CD14-positive monocyte (primary cell): ENCODE results near the gene PXDC1. TPM values are rescaled to one million over a fixed set of nuclear protein-coding genes. Genes with fewer than 3 reads are reported as not detected.

Experiments
- DNase-seq, 3 donors: peaks; one replicate each; pipeline ENCODE4 v3.0.0-alpha.2; 2011 to 2022
- H2AFZ ChIP-seq: 2 replicates; pipeline ENCODE4 v1.6.0; 2012; ENCODE audit warnings: mild to moderate bottlenecking, low read depth, low read length, inconsistent platforms; ENCODE audit not compliant: insufficient read depth, poor library complexity, severe bottlenecking
- H3K27ac ChIP-seq, 2 donors: 1 replicate in 1 of 2; 2 replicates in 1 of 2; pipeline ENCODE4 v1.5.1; 2012 to 2013; ENCODE audit warnings: low read length in 2 of 2, control low read depth in 1 of 2, inconsistent platforms in 1 of 2, low read depth in 1 of 2, mild to moderate bottlenecking in 1 of 2
- H3K27me3 ChIP-seq, 2 donors: one replicate each; pipeline versions ENCODE4 v1.6.0 to v1.6.1; 2011 to 2013; ENCODE audit warnings: low read length in 2 of 2; ENCODE audit not compliant: control insufficient read depth in 2 of 2, insufficient read depth in 2 of 2
- H3K36me3 ChIP-seq, 2 donors: replicated peaks in 1 of 2; 1 replicate in 1 of 2; 2 replicates in 1 of 2; pipeline versions ENCODE4 v1.5.1 to v1.6.1; 2012 to 2013; ENCODE audit warnings: low read length in 2 of 2, control low read depth in 1 of 2, inconsistent platforms in 1 of 2, mild to moderate bottlenecking in 1 of 2; ENCODE audit not compliant: insufficient read depth in 2 of 2, control insufficient read depth in 1 of 2
- H3K4me1 ChIP-seq, 2 donors: 1 replicate in 1 of 2; 2 replicates in 1 of 2; pipeline versions ENCODE4 v1.5.1 to v1.6.1; 2012 to 2013; ENCODE audit warnings: low read length in 2 of 2, control low read depth in 1 of 2, inconsistent platforms in 1 of 2, mild to moderate bottlenecking in 1 of 2, moderate library complexity in 1 of 2; ENCODE audit not compliant: insufficient read depth in 2 of 2, control insufficient read depth in 1 of 2
- H3K4me2 ChIP-seq: replicated peaks from 2 replicates; pipeline ENCODE3; 2012; ENCODE audit warnings: low read length, moderate library complexity, mild to moderate bottlenecking; ENCODE audit not compliant: poor library complexity, severe bottlenecking; ENCODE audit errors: extremely low read depth
- H3K4me3 ChIP-seq, 3 experiments: fragments of 200-600 bp in 1 of 3; sonication (generic) in 1 of 3; replicated peaks in 1 of 3; 1 replicate in 2 of 3; 2 replicates in 1 of 3; pipeline ENCODE4 v1.5.1; 2011 to 2013; ENCODE audit warnings: low read length in 3 of 3, mild to moderate bottlenecking in 3 of 3, control low read depth in 2 of 3, low read depth in 2 of 3, inconsistent platforms in 1 of 3, moderate library complexity in 1 of 3
- H3K79me2 ChIP-seq: 2 replicates; pipeline ENCODE4 v1.6.0; 2012; ENCODE audit warnings: mild to moderate bottlenecking, control low read depth, inconsistent platforms, low read length, moderate library complexity; ENCODE audit not compliant: insufficient read depth
- H3K9ac ChIP-seq: 2 replicates; pipeline ENCODE4 v1.6.0; 2017; ENCODE audit warnings: low read length, mild to moderate bottlenecking; ENCODE audit not compliant: insufficient read depth, poor library complexity, severe bottlenecking
- H3K9me3 ChIP-seq, 2 donors: replicated peaks in 1 of 2; 1 replicate in 1 of 2; 2 replicates in 1 of 2; pipeline versions ENCODE4 v1.5.1 to v1.6.1; 2012 to 2013; ENCODE audit warnings: low read length in 2 of 2, control low read depth in 1 of 2; ENCODE audit not compliant: control insufficient read depth in 1 of 2, insufficient read depth in 1 of 2
- H4K20me1 ChIP-seq: 2 replicates; pipeline ENCODE4 v1.6.0; 2012; ENCODE audit warnings: mild to moderate bottlenecking, low read length, control low read depth, moderate library complexity; ENCODE audit not compliant: insufficient read depth
- H3K27ac Mint-ChIP-seq, 7 donors: one replicate each; pipeline ENCODE4 v1.8.0; 2020; ENCODE audit warnings: mild to moderate bottlenecking in 7 of 7, mixed read lengths in 7 of 7, moderate library complexity in 6 of 7, inconsistent platforms in 2 of 7
- H3K27me3 Mint-ChIP-seq, 3 donors: one replicate each; pipeline ENCODE4 v1.8.0; 2021 to 2022; ENCODE audit warnings: low read depth in 3 of 3, mild to moderate bottlenecking in 3 of 3, mixed read lengths in 3 of 3, moderate library complexity in 3 of 3, inconsistent platforms in 1 of 3
- H3K36me3 Mint-ChIP-seq, 2 donors: one replicate each; pipeline ENCODE4 v1.8.0; 2020; ENCODE audit warnings: mixed read lengths in 2 of 2, inconsistent platforms in 1 of 2, mild to moderate bottlenecking in 1 of 2
- H3K4me1 Mint-ChIP-seq: one replicate; pipeline ENCODE4 v1.8.0; 2020; ENCODE audit warnings: mild to moderate bottlenecking, mixed read lengths
- H3K4me3 Mint-ChIP-seq, 2 donors: one replicate each; pipeline ENCODE4 v1.8.0; 2020; ENCODE audit warnings: mild to moderate bottlenecking in 2 of 2, mixed read lengths in 2 of 2, moderate library complexity in 1 of 2
- H3K9me3 Mint-ChIP-seq, 7 donors: one replicate each; pipeline ENCODE4 v1.8.0; 2020 to 2022; ENCODE audit warnings: mixed read lengths in 7 of 7, mild to moderate bottlenecking in 6 of 7, moderate library complexity in 6 of 7, inconsistent platforms in 2 of 7
- WGBS: methylation state at CpG from one replicate; pipeline ENCODE4 v1.1.5; 2013; ENCODE audit warnings: missing lambda C conversion rate; ENCODE audit not compliant: insufficient coverage; 5-methylcytosine and 5-hydroxymethylcytosine counted together
- intact Hi-C, 2 donors: fragments of 100-400 bp; cut with micrococcal nuclease; formaldehyde crosslinking; loops; one replicate each; pipeline versions ENCODE4 v1.15.0 to v1.15.1; 2023
- polyA plus RNA-seq, 3 donors: library from polyadenylated mRNA; depleted of rRNA in 1 of 3; unstranded in 2 of 3; stranded (reverse) in 1 of 3; fragments of 300-500 nt in 2 of 3; fragments of >200 nt in 1 of 3; fragmentation: Illumina TruSeq in 2 of 3; gene quantifications; 1 replicate in 2 of 3; 2 replicates in 1 of 3; pipeline ENCODE4 v1.2.3, GENCODE V29; 2012 to 2021
- TF ChIP-seq, protein P1 (sequence below): fragments of 200-600 bp; IDR thresholded peaks from one replicate; pipeline ENCODE4 v1.8.0; 2022; ENCODE audit warnings: antibody characterized with exemption, mild to moderate bottlenecking

PXDC1 gene
- polyA plus RNA-seq, 3 donors = 0.48 to 0.92 (median 0.55) TPM

DNA sequence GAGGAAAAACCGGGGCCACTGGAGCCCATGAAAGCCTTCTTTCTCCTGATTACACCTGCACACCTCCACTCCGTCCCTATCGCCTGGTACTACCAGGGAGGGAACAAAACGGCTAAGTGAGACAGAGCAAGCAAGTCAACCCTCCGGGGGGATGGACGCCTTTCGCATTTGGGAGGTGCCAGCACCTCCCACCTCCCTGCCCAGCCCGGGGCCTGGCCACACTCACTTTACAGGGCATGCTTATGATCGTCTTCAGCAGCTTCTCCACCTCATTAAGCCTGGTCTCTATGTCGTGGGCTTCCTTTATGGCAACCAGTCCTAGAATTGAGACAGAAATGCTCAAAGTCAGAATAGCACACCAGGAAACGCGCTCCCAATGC lies 13.7 kb downstream of the PXDC1 start:
- Histone ChIP-seq H3K4me1 (peaks cover 4 to 8% of the 10 kb centered on the region in 2 donors), H3K4me3 (no peak overlapping the region), H3K9ac (no peak overlapping the region), H3K36me3 (no peaks in the 10 kb centered on the region), H3K79me2 (no peaks in the 10 kb centered on the region), H4K20me1 (no peaks in the 10 kb centered on the region), H3K27me3 (no peaks in the 10 kb centered on the region), H3K9me3 (no peaks in the 10 kb centered on the region), H3K27ac (no peak overlapping the region), H3K4me2 (no peak overlapping the region), H2AFZ (no peak overlapping the region)
- Mint-ChIP-seq H3K4me1 (peaks cover 10% of the 10 kb centered on the region), H3K36me3 (no peaks in the 10 kb centered on the region), H3K27ac (no peak overlapping the region), H3K9me3 (peaks cover 0 to 6% (median 3%) of the 10 kb centered on the region in 7 donors), H3K4me3 (no peak overlapping the region), H3K27me3 (peaks cover 2 to 3% (median 3%) of the 10 kb centered on the region in 3 donors)
- TF ChIP-seq, protein P1, sequence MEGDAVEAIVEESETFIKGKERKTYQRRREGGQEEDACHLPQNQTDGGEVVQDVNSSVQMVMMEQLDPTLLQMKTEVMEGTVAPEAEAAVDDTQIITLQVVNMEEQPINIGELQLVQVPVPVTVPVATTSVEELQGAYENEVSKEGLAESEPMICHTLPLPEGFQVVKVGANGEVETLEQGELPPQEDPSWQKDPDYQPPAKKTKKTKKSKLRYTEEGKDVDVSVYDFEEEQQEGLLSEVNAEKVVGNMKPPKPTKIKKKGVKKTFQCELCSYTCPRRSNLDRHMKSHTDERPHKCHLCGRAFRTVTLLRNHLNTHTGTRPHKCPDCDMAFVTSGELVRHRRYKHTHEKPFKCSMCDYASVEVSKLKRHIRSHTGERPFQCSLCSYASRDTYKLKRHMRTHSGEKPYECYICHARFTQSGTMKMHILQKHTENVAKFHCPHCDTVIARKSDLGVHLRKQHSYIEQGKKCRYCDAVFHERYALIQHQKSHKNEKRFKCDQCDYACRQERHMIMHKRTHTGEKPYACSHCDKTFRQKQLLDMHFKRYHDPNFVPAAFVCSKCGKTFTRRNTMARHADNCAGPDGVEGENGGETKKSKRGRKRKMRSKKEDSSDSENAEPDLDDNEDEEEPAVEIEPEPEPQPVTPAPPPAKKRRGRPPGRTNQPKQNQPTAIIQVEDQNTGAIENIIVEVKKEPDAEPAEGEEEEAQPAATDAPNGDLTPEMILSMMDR = no peak
- intact Hi-C loops = no loop called here
- DNase-seq = no peak
- WGBS = 92% methylated on average over 12 of the region's 12 CpGs

DNA sequence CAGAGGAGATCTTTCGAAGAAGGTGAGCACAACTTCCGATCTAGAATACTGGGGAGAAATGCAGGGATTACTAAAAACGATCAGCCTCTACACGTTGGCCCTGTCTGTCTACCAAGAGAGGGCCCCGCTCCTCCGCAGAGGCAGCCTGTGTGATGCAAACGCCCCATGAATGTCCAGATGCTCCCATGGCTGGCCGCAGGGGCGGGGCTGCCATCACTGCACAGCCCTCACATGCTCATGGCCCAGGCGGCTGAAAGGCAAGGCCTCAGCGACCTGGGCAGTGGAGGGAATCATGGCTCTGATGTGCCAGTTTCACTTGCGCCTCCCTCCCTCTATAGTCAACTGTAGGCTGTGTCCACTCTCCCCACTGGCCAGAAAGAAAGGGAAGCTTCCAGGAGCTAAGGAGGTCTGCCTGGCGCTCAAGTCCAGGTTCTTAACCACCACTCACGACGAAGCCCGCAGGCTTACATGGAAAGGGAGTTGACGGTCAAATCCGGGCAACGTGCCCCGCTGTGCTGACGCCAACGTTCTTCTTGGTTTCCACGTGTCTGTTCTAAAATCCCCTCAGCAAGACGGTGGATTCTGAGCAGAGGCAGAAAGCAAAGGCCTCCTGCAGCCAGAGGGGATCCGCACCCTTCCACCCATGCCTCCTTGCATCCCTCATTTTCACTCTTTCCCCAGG lies 14.2 kb downstream of the PXDC1 start:
- Mint-ChIP-seq H3K4me1 (peaks cover 6% of the 10 kb centered on the region), H3K27me3 (peaks cover 2 to 4% (median 3%) of the 10 kb centered on the region in 3 donors), H3K4me3 (no peak overlapping the region), H3K9me3 (peaks cover 0 to 6% (median 3%) of the 10 kb centered on the region in 7 donors), H3K27ac (no peak overlapping the region), H3K36me3 (no peaks in the 10 kb centered on the region)
- TF ChIP-seq, protein P1 = no peak
- Histone ChIP-seq H3K4me1 (peaks cover 0 to 2% of the 10 kb centered on the region in 2 donors), H3K4me3 (no peak overlapping the region), H3K9ac (no peak overlapping the region), H4K20me1 (no peaks in the 10 kb centered on the region), H3K9me3 (no peaks in the 10 kb centered on the region), H3K79me2 (no peaks in the 10 kb centered on the region), H3K36me3 (no peaks in the 10 kb centered on the region), H3K27ac (no peak overlapping the region), H3K27me3 (no peaks in the 10 kb centered on the region), H2AFZ (no peak overlapping the region), H3K4me2 (no peak overlapping the region)
- no peak for DNase-seq
- 97% methylated on average over 21 of the region's 25 CpGs for whole genome bisulfite sequencing
- intact Hi-C loops = no loop called here
